HCT116 (cell line): ENCODE measurements around the gene CISD1.

ENCODE experiments used
- RAD21 ChIP-seq: IDR thresholded peaks from 2 replicates; pipeline ENCODE4 v1.6.1; 2012; ENCODE audit warnings: low read depth, mild to moderate bottlenecking
- TCF7L2 ChIP-seq: IDR thresholded peaks from 2 replicates; pipeline ENCODE4 v1.7.0; 2011; ENCODE audit warnings: borderline replicate concordance, inconsistent platforms; ENCODE audit not compliant: insufficient read depth, insufficient read length; ENCODE audit errors: extremely low read depth
- TF ChIP-seq, protein P1 (sequence below), 3 experiments: fragments of 200-600 bp in 1 of 3; sonication (generic) in 1 of 3; IDR thresholded peaks in 2 of 3; conservative IDR thresholded peaks in 1 of 3; 2 replicates each; pipeline ENCODE4 v1.5.1; 2012 to 2017; ENCODE audit warnings: low read depth in 2 of 3, low read length in 2 of 3, antibody characterized with exemption in 1 of 3, borderline replicate concordance in 1 of 3, control low read depth in 1 of 3, mild to moderate bottlenecking in 1 of 3, mixed read lengths in 1 of 3, mixed run types in 1 of 3, moderate library complexity in 1 of 3; ENCODE audit not compliant: insufficient read depth in 1 of 3
- TF ChIP-seq, protein P2 (sequence below): IDR thresholded peaks from 2 replicates; pipeline ENCODE4 v1.6.1; 2011; ENCODE audit warnings: mild to moderate bottlenecking, low read length, moderate library complexity; ENCODE audit not compliant: insufficient replicate concordance; ENCODE audit errors: extremely low read depth

DNA sequence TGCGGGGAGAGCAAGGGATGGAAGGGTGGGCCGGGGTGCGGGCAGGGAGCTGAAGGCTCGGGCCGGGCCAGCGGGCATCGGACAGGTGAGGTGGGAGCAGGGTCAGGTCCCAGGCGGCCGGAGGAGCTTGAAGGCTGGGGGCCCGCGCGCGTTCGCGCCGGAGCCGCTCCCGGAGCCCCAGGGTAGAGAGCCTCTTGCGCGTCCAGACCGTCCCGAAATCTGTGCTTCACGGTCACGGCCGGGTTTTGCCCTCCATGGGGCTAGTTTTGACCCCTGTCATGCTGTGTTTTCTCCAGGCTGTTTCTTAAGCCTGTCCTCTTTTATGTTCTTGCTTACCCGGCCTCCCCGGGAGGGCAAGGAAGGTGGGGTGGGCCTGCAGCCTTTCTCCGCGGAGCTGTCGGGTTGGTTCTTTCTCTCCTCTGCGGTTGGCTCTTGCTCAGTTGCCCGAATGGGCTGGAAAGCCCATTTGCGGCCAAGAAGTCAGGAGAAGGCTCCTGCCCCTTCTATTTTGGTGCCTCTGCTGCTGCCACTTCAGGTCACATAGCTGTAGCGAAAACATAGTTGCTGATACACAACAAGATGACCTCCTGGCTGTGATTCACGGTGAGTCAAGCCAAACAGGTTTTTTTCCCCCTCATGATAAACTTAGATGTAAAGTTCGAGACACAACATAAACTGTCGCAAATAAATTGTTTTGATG, 66.5 kb downstream of the CISD1 start:
- TF ChIP-seq, protein P1, sequence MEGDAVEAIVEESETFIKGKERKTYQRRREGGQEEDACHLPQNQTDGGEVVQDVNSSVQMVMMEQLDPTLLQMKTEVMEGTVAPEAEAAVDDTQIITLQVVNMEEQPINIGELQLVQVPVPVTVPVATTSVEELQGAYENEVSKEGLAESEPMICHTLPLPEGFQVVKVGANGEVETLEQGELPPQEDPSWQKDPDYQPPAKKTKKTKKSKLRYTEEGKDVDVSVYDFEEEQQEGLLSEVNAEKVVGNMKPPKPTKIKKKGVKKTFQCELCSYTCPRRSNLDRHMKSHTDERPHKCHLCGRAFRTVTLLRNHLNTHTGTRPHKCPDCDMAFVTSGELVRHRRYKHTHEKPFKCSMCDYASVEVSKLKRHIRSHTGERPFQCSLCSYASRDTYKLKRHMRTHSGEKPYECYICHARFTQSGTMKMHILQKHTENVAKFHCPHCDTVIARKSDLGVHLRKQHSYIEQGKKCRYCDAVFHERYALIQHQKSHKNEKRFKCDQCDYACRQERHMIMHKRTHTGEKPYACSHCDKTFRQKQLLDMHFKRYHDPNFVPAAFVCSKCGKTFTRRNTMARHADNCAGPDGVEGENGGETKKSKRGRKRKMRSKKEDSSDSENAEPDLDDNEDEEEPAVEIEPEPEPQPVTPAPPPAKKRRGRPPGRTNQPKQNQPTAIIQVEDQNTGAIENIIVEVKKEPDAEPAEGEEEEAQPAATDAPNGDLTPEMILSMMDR (IDR thresholded peaks at IDR 0.05 in 2 of 3, conservative IDR thresholded peaks at IDR 0.05 in 1 of 3; ENCODE audit: borderline replicate concordance in 1 of 3, insufficient read depth in 1 of 3, low read depth in 2 of 3, low read length in 2 of 3) = no peak
- TF ChIP-seq TCF7L2 (no peak), RAD21 (no peak)
- TF ChIP-seq, protein P2, sequence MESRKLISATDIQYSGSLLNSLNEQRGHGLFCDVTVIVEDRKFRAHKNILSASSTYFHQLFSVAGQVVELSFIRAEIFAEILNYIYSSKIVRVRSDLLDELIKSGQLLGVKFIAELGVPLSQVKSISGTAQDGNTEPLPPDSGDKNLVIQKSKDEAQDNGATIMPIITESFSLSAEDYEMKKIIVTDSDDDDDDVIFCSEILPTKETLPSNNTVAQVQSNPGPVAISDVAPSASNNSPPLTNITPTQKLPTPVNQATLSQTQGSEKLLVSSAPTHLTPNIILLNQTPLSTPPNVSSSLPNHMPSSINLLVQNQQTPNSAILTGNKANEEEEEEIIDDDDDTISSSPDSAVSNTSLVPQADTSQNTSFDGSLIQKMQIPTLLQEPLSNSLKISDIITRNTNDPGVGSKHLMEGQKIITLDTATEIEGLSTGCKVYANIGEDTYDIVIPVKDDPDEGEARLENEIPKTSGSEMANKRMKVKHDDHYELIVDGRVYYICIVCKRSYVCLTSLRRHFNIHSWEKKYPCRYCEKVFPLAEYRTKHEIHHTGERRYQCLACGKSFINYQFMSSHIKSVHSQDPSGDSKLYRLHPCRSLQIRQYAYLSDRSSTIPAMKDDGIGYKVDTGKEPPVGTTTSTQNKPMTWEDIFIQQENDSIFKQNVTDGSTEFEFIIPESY = no peak
